ENCODE data around the gene MPDZ.

The MPDZ gene

DNA sequence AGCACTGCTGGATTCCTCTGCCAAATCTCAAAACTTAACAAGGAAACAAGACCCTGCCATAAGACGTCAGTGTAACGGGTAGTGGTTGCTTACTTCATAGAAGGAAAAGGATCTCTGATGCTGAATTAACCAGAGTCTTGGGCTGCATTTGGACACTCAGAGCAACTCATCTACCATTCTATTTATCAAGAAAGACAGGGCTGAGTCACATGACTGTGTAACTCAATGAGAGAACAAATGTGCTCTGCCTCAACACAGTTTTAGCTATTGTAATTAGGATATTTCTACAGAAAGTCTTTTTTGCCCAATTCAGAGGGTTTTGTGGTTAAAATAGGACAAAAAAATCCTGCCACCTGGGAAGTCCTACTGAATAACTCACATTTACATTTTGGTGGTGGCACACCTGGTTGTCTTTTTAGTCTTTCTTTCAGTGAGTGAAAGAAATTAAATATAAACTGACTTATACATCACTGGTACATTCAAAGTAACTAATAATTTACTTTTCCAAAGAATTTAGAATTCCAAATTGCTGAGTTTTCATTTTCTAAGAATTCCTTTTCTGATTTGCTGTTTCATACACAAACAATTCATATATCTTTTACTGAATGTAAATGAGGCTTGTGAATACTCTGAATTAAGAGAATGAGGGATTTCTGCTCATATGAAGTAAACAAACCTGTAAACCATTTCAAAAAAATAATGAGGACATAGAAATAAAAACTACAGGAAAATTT lies 104.4 kb downstream of the MPDZ start:
- Histone ChIP-seq H3K4me3 (ENCODE audit: low read length in 2 of 2) (no peak overlapping the region), H3K36me3 (replicated peaks in 1 of 2; ENCODE audit: control insufficient read depth in 2 of 2, insufficient read depth in 2 of 2, low read length in 2 of 2) (peaks cover 6 to 77% of the 10 kb centered on the region in 2 donors), H3K23ac (ENCODE audit: low read depth, low read length, poor library complexity) (no peak overlapping the region), H3K18ac (ENCODE audit: low read length) (no peak overlapping the region), H2BK5ac (ENCODE audit: low read length) (no peak overlapping the region), H2AFZ (ENCODE audit: low read length) (no peak overlapping the region), H3K27ac (replicated peaks; ENCODE audit: low read length) (no peak overlapping the region), H3K4me1 (ENCODE audit: control insufficient read depth in 2 of 2, insufficient read depth in 1 of 2, low read depth in 1 of 2, low read length in 2 of 2) (peaks cover 0 to 3% of the 10 kb centered on the region in 2 donors), H3K9ac (ENCODE audit: low read depth, low read length, poor library complexity) (no peak overlapping the region), H4K8ac (ENCODE audit: low read depth, low read length) (no peak overlapping the region), H3K4me2 (ENCODE audit: insufficient read depth, low read length, poor library complexity, severe bottlenecking) (no peak overlapping the region), H2BK15ac (ENCODE audit: low read length) (no peak overlapping the region), H2AK5ac (ENCODE audit: low read depth, low read length) (no peak overlapping the region), H3K9me3 (replicated peaks in 1 of 2; ENCODE audit: control insufficient read depth in 2 of 2, insufficient read depth in 1 of 2, low read depth in 1 of 2, low read length in 2 of 2) (no peaks in the 10 kb centered on the region), H3K14ac (ENCODE audit: low read length) (no peak overlapping the region), H2BK12ac (ENCODE audit: low read length) (no peak overlapping the region), H3K79me1 (ENCODE audit: low read depth, low read length) (no peaks in the 10 kb centered on the region), H3K4ac (ENCODE audit: low read length) (no peak overlapping the region), H3K27me3 (ENCODE audit: control insufficient read depth in 3 of 3, insufficient read depth in 3 of 3, low read depth in 1 of 3, low read length in 3 of 3) (no peaks in the 10 kb centered on the region), H2BK120ac (ENCODE audit: low read depth, low read length) (no peak overlapping the region), H4K91ac (ENCODE audit: low read depth, low read length, poor library complexity) (no peak overlapping the region)
- WGBS, 2 donors (ENCODE audit: extremely low coverage in 2 of 2, insufficient read length in 2 of 2, insufficient replicate concordance in 1 of 2): no CpG with 5 or more reads among the region's 2 CpGs
- no peak for DNase-seq (ENCODE audit: low spot score)

GRCh38 chr9:13173553-13173952 lies 105.9 kb downstream of the MPDZ start:
- Histone ChIP-seq H3K4me2 (ENCODE audit: insufficient read depth, low read length, poor library complexity, severe bottlenecking) (no peak overlapping the region), H2AK5ac (ENCODE audit: low read depth, low read length) (no peak overlapping the region), H2BK12ac (ENCODE audit: low read length) (no peak overlapping the region), H3K14ac (ENCODE audit: low read length) (no peak overlapping the region), H2BK15ac (ENCODE audit: low read length) (no peak overlapping the region), H3K4me1 (ENCODE audit: control insufficient read depth in 2 of 2, insufficient read depth in 1 of 2, low read depth in 1 of 2, low read length in 2 of 2) (no peaks in the 10 kb centered on the region), H3K4me3 (ENCODE audit: low read length in 2 of 2) (no peak overlapping the region), H3K23ac (ENCODE audit: low read depth, low read length, poor library complexity) (no peak overlapping the region), H3K18ac (ENCODE audit: low read length) (no peak overlapping the region), H3K9ac (ENCODE audit: low read depth, low read length, poor library complexity) (no peak overlapping the region), H3K36me3 (replicated peaks in 1 of 2; ENCODE audit: control insufficient read depth in 2 of 2, insufficient read depth in 2 of 2, low read length in 2 of 2) (peaks cover 8 to 75% of the 10 kb centered on the region in 2 donors), H2BK120ac (ENCODE audit: low read depth, low read length) (no peak overlapping the region), H4K91ac (ENCODE audit: low read depth, low read length, poor library complexity) (no peak overlapping the region), H3K4ac (ENCODE audit: low read length) (no peak overlapping the region), H2BK5ac (ENCODE audit: low read length) (no peak overlapping the region), H3K27me3 (ENCODE audit: control insufficient read depth in 3 of 3, insufficient read depth in 3 of 3, low read depth in 1 of 3, low read length in 3 of 3) (no peaks in the 10 kb centered on the region), H4K8ac (ENCODE audit: low read depth, low read length) (no peak overlapping the region), H3K9me3 (replicated peaks in 1 of 2; ENCODE audit: control insufficient read depth in 2 of 2, insufficient read depth in 1 of 2, low read depth in 1 of 2, low read length in 2 of 2) (no peaks in the 10 kb centered on the region), H3K27ac (replicated peaks; ENCODE audit: low read length) (no peak overlapping the region), H3K79me1 (ENCODE audit: low read depth, low read length) (no peaks in the 10 kb centered on the region), H2AFZ (ENCODE audit: low read length) (no peak overlapping the region)
- WGBS, 2 donors (ENCODE audit: extremely low coverage in 2 of 2, insufficient read length in 2 of 2, insufficient replicate concordance in 1 of 2): no CpG with 5 or more reads among the region's 4 CpGs
- no peak for DNase-seq (ENCODE audit: low spot score)

GRCh38 chr9:13171261-13171660 lies 108.2 kb downstream of the MPDZ start:
- H3K18ac ChIP-seq (ENCODE audit: low read length): no peak overlapping the region
- no peaks in the 10 kb centered on the region for H3K27me3 ChIP-seq (ENCODE audit: control insufficient read depth in 3 of 3, insufficient read depth in 3 of 3, low read depth in 1 of 3, low read length in 3 of 3)
- H3K9ac ChIP-seq (ENCODE audit: low read depth, low read length, poor library complexity): no peak overlapping the region
- H2BK120ac ChIP-seq (ENCODE audit: low read depth, low read length): no peak overlapping the region
- no peak overlapping the region for H3K23ac ChIP-seq (ENCODE audit: low read depth, low read length, poor library complexity)
- H3K4ac ChIP-seq (ENCODE audit: low read length): no peak overlapping the region
- peaks cover 10 to 82% of the 10 kb centered on the region in 2 donors for H3K36me3 ChIP-seq (replicated peaks in 1 of 2; ENCODE audit: control insufficient read depth in 2 of 2, insufficient read depth in 2 of 2, low read length in 2 of 2)
- H4K91ac ChIP-seq (ENCODE audit: low read depth, low read length, poor library complexity): no peak overlapping the region
- H3K9me3 ChIP-seq (replicated peaks in 1 of 2; ENCODE audit: control insufficient read depth in 2 of 2, insufficient read depth in 1 of 2, low read depth in 1 of 2, low read length in 2 of 2): no peaks in the 10 kb centered on the region
- H2BK12ac ChIP-seq (ENCODE audit: low read length): no peak overlapping the region
- H2BK5ac ChIP-seq (ENCODE audit: low read length): no peak overlapping the region
- WGBS, 2 donors (ENCODE audit: extremely low coverage in 2 of 2, insufficient read length in 2 of 2, insufficient replicate concordance in 1 of 2): no CpG with 5 or more reads among the region's 2 CpGs
- no peaks in the 10 kb centered on the region for H3K79me1 ChIP-seq (ENCODE audit: low read depth, low read length)
- no peak for DNase-seq (ENCODE audit: low spot score)
- H3K14ac ChIP-seq (ENCODE audit: low read length): no peak overlapping the region
- no peaks in the 10 kb centered on the region for H3K4me1 ChIP-seq (ENCODE audit: control insufficient read depth in 2 of 2, insufficient read depth in 1 of 2, low read depth in 1 of 2, low read length in 2 of 2)
- no peak overlapping the region for H2AK5ac ChIP-seq (ENCODE audit: low read depth, low read length)
- H3K27ac ChIP-seq (replicated peaks; ENCODE audit: low read length): no peak overlapping the region
- no peak overlapping the region for H3K4me2 ChIP-seq (ENCODE audit: insufficient read depth, low read length, poor library complexity, severe bottlenecking)
- H2BK15ac ChIP-seq (ENCODE audit: low read length): no peak overlapping the region
- no peak overlapping the region for H4K8ac ChIP-seq (ENCODE audit: low read depth, low read length)
- no peak overlapping the region for H2AFZ ChIP-seq (ENCODE audit: low read length)
- no peak overlapping the region for H3K4me3 ChIP-seq (ENCODE audit: low read length in 2 of 2)

DNA sequence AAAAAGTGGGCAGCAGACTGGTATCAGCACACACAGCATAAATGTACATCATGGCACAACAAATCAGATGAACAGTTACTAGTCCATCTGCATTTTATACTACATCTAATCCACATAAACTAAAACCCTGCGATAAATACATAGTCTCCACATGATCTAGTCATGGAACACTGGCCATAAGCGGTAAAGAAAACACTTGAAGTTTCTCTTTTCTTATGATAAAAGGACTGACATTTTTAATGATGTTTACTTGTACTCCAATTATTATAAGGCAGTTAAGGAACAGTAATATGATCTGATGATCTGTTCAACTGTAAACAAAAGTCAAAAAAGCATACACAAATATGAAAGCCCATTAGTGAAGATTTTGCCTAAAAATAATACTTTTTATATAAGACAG lies 112.5 kb downstream of the MPDZ start:
- no peak overlapping the region for H3K14ac ChIP-seq (ENCODE audit: low read length)
- H3K9me3 ChIP-seq (replicated peaks in 1 of 2; ENCODE audit: control insufficient read depth in 2 of 2, insufficient read depth in 1 of 2, low read depth in 1 of 2, low read length in 2 of 2): no peaks in the 10 kb centered on the region
- H3K18ac ChIP-seq (ENCODE audit: low read length): no peak overlapping the region
- H4K91ac ChIP-seq (ENCODE audit: low read depth, low read length, poor library complexity): no peak overlapping the region
- H2BK5ac ChIP-seq (ENCODE audit: low read length): no peak overlapping the region
- H3K4me2 ChIP-seq (ENCODE audit: insufficient read depth, low read length, poor library complexity, severe bottlenecking): no peak overlapping the region
- H2BK15ac ChIP-seq (ENCODE audit: low read length): no peak overlapping the region
- no peak overlapping the region for H2AFZ ChIP-seq (ENCODE audit: low read length)
- H3K27ac ChIP-seq (replicated peaks; ENCODE audit: low read length): no peak overlapping the region
- H3K4ac ChIP-seq (ENCODE audit: low read length): no peak overlapping the region
- H3K9ac ChIP-seq (ENCODE audit: low read depth, low read length, poor library complexity): no peak overlapping the region
- H2BK120ac ChIP-seq (ENCODE audit: low read depth, low read length): no peak overlapping the region
- H3K4me1 ChIP-seq (ENCODE audit: control insufficient read depth in 2 of 2, insufficient read depth in 1 of 2, low read depth in 1 of 2, low read length in 2 of 2): peaks cover 11 to 17% of the 10 kb centered on the region in 2 donors
- H3K23ac ChIP-seq (ENCODE audit: low read depth, low read length, poor library complexity): no peak overlapping the region
- no peaks in the 10 kb centered on the region for H3K27me3 ChIP-seq (ENCODE audit: control insufficient read depth in 3 of 3, insufficient read depth in 3 of 3, low read depth in 1 of 3, low read length in 3 of 3)
- H2BK12ac ChIP-seq (ENCODE audit: low read length): no peak overlapping the region
- no peak overlapping the region for H2AK5ac ChIP-seq (ENCODE audit: low read depth, low read length)
- peaks cover 4 to 63% of the 10 kb centered on the region in 2 donors for H3K36me3 ChIP-seq (replicated peaks in 1 of 2; ENCODE audit: control insufficient read depth in 2 of 2, insufficient read depth in 2 of 2, low read length in 2 of 2)
- H4K8ac ChIP-seq (ENCODE audit: low read depth, low read length): no peak overlapping the region
- no CpG with 5 or more reads among the region's 2 CpGs for WGBS, 2 donors (ENCODE audit: extremely low coverage in 2 of 2, insufficient read length in 2 of 2, insufficient replicate concordance in 1 of 2)
- H3K79me1 ChIP-seq (ENCODE audit: low read depth, low read length): no peaks in the 10 kb centered on the region
- DNase-seq (ENCODE audit: low spot score): no peak
- no peak overlapping the region for H3K4me3 ChIP-seq (ENCODE audit: low read length in 2 of 2)

Measured in neuronal stem cell (in vitro differentiated cells).